Inflammatory macrophage (primary cell): Measurements from ENCODE around the gene PLCB1.

ENCODE experiments used
- DNase-seq, 2 donors: peaks; one replicate each; pipeline ENCODE4 v3.0.0-alpha.2; 2020 to 2022

Gene PLCB1

DNA sequence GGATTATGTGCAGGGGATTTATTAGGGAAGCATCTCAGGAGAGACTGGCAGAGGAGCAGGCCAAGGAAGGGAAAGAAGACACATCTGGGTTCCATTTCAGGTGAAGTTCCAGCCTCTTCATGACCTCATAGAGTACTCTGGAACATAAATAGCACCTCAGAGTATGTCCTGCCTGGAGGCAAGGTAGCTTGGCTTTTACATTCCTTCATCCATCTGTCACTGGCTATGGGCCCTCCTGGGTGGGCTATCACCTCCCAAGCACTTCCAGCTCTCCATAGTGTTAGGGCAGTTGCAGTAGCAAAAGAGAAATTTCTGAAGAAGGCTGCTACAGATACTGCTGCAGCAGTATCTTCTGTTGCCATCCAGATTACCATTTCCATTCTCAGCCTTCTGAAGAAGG lies 116.0 kb downstream of the PLCB1 start:
- no peak for DNase-seq

DNA sequence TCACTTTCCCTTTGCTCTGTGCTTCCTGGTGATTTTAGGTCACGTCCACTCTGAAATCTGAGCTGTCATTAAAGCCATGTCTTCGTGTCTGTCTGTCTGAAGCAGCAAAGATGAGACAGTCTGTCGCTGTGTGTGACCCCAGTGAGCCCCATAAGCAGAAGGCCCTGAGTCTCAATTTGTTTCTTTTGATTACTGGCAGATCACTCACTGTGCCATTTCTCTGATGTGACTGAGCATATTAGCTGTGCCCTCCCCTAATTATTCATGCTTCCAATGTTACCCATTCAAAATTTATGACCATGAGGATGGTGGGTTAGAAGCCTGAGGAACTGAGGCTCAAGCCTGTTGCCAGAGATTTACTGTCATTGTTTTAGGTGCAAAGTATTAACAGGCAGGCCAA lies 117.6 kb downstream of the PLCB1 start:
- no peak for DNase-seq

DNA sequence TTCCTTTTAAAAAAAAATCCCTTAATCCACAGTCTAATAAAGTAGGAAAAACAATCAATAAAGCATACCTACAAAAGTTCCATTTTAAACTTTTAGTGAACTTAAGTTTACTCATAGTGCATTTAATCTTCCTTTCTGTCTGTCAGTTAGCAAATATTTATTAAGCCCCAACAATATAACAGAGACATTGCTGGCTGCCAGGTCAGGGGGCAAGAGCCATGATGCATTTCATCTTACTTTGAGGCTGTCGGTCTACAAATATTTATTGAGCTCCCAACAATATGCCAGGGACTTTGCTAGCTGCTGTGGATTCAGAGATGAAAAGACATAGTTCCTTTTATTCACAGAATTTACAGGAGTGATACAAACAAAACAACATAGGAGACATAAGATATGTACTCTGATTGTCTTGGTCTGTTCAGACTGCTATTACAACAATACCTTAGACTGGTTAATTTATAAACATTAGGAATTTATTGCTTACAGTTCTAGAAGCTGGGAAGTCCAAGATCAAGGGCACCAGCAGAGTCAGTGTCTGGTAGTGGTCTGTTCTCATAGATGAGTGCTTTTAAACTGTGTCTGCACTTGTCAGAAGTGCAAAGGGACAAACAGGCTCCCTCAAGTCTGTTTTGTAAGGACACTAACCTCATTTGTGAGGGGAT lies 118.6 kb downstream of the PLCB1 start:
- DNase-seq, result no peak

DNA sequence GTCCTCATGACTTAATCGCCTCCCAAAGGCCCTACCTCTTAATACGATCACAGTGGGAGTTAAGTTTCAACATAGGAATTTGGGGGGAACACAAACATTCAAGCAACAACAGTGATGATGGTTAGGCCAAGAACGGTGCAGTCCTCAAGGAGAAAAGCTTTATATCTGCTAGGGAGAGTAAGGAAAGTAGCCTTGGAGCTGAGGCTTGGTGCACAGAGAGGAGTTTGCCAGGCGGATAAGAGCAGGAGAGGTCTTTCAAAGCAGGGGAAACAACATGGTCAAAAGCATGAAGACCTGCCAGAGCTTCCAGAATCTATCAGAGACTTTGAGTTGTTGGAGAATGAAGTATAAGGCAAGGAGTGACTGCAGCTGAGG lies 119.1 kb downstream of the PLCB1 start:
- no peak for DNase-seq

DNA sequence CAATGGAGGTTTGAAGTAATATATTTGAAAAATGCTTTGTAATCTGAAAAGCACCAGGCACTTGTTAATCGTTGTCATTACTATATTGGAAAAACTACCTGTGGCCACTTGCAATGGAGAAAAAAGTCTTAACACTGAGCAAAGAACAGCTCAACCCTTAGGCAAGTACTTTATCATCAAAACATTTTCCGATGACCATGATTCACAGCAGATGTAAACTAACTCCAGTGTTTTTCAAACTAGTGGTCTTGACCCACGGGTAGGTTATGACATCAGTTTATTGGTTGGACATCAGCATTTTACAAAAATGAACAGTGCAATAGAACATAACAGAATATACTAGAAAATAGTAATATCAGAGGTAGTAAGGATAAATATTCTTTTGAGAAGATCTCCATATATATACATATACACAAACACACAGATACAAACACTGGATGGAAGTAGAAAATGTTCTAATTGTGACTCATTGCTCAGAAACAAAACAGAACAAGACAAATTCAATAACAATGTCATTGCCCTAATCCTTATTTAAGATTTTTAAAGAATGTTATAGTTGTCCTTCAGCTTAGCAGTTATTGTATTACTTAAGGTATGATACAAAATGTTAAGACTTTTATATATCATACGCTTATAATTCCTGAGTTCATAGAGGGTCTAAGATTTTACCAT lies 123.0 kb downstream of the PLCB1 start:
- DNase-seq, result no peak

DNA sequence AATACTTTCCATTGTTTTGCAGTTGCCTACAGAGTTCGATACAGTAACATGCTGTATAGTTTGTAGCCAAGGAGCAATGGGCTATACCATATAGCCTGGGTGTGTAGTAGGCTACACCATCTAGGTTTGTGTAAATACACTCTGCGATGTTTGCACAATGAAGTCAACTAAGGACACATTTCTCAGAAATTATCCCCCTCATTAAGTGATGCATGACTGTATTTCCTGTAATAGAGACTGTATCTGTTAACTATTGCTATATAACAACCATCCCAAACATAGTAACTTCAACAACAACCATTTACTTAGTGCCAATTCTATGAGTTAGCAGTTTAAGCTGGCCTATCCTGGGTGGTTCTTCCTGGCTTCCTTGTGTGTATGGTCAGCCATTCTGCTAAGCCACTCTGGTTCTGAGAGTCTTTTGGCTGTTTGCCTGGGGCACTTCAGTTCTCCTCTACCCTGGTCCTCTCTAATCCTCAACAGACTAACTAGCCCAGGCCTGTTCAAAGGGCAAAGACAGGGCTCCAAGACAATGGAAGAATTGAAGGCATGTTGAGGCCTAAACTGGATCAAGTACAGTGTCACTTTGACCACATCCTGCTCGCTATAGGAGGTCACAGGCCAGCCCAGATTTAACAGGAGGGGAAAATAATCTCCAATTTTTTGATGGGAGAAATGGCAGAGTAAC lies 124.0 kb downstream of the PLCB1 start:
- DNase-seq, result no peak

DNA sequence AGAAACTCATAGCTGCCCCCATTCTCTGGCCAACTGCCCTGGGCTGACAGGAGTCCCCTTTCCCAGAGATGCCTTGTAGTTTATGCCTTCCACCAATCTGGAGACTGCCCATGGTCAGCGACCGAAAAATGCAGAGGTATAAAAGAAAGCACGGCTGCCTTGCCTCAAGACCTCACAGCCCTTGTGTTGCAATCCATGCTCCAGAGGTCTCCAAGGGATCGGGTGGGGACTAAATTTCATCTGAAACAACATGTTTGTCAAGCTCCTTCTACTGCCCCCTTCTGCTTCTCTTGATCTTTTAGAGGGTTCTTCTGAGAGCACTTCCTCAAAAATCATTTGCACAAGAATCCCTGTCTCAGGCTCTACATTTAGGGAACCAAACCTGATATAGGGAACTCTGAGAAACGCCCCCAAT lies 128.8 kb downstream of the PLCB1 start:
- DNase-seq, result peak; percentile 74 to 90

DNA sequence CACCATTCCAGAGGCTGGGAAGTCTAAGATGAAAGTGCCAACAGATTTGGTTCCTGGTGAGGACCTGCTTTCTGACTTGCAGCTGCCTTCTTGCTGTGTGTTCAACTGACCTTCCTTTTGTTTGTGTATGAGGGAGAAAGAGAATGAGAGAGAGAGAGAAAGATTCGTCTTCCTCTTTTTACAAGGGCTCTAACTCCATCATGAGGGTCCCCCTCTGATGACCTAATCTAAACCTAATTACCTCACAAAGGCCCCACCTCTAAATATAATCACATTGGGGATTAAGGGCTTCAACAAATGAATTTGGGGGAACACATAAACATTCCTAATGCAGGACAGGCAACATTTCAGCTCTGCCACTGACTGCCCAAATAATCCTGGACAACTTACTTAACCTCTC lies 130.7 kb downstream of the PLCB1 start:
- no peak for DNase-seq

DNA sequence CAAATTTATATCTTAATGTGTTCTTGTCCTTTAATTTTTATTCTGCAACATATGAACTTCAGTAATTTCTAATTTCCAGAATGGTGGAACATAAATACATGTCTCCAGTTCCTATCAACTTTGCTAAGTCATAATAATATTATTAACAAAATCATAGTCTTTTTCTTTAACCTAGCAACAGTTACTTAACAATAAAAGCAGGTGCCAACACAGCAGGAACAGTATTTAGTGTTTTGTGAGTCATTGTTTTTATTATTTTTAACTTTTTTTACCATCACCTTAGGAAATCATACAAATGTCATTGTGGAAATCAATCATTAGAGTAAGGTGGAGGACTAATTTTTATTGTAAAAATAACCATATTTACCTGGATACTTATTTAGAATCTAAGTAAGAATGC lies 133.5 kb downstream of the PLCB1 start:
- DNase-seq, result no peak

DNA sequence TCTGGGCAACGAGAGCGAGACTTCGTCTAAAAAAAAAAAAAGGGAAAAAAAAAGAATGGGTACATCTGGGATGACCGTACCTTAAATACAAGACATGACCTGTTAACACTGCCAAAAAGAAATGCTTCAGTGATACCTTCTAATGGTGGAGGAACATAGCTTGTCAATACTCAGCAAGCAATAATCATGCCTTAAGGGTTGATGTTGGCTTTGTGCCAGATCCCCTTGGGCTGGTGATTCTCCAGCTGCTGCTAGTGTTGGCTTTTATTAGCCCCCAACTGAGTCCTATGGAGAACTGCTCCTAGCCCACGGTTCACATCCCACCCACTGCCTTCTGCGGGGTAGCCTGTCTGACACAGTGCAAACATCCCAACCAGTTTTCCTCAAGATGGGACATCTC lies 134.9 kb downstream of the PLCB1 start:
- DNase-seq, result no peak

DNA sequence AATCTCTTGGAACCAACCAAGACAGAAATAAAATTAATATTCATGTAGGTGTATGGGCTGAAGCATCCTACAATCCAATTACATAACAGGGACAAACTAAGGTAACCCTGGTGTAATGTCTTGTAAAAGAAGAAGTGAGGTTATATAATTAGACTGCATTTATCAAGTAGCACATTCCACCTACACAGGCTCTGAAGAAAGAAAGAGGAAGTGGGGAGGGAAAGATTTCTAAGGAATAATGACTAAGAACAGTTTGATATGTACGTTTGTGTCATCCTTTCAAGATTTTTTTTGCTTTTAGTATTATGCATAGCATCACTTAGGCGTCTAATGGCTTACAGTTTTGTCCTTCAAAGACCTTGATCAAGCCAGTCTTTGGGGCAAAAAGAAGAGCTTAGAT lies 139.7 kb downstream of the PLCB1 start:
- peak; percentile 76 to 89 for DNase-seq

DNA sequence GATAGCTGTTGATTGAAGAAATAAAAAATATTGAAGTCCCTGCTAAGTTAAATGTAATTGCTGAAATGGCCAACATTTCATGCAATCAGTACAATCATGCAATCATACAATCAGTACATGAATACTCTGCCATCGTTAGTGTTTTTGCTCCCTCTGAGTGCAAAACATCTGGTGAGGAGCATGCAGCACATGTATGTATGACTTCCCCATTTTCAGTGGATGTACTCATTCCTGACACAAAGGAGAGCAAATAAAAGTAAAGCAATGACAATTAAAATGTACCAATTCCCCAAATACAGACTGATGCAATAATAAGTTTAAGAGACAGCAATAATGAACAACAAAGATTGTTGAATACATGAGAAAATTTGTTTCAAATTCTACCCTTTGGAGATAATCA lies 140.7 kb downstream of the PLCB1 start:
- peak; percentile 53 to 54 for DNase-seq

DNA sequence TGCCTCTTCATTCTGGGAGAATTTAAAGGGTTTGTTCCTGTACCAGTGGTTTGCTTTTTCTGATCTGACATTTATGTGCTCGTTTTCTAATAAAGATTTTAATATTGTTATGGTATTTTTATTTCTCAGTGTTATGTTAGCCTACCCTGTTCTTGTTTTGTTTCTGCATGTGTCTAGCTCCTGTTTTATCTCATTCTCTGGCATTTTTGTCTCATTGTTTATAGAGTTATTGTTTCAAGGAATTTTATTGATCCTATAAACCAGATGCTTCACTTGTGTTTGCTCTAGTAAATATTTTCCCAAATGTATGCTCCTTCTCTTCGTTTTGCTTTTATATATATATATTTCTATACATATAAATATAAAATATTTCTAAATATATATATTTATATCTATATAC lies 152.8 kb downstream of the PLCB1 start:
- no peak for DNase-seq

DNA sequence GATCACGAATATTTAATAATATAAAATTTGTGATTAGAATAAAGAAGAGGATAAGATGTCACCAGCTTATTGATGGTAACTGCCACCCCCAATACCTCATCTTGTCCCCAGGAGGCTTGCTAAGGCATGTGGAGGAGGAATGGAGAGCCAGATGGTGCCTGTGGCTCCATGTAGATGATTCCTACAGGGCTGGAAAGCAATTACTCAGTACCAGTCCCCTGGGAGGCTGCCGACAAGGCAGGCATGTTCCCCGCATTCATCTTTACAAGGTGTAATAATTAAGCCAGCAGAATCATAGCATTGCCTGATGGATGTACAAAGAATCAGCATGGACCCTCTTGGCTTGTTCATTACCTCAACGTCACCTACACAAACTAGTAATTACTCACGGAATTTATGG lies 155.3 kb downstream of the PLCB1 start:
- no peak for DNase-seq

DNA sequence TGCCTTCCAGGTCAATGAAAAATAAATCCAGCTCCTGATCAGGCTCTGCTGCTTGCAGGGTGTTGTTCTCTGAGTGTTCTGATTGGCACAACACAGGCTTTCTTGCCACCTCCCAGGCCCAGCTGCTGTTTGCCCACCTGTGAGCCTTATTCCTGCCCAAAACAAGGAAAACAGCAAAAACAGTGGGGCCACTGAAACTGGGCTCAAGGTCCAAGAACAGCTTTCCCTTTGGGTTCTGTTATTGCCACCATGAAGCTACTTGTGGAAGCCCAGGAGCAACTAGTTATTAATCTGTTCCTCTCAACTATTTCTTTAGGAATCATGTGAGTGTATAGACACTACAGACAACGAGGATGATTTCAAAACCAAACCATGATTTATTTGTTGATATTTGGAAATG lies 159.1 kb downstream of the PLCB1 start:
- DNase-seq, result no peak

DNA sequence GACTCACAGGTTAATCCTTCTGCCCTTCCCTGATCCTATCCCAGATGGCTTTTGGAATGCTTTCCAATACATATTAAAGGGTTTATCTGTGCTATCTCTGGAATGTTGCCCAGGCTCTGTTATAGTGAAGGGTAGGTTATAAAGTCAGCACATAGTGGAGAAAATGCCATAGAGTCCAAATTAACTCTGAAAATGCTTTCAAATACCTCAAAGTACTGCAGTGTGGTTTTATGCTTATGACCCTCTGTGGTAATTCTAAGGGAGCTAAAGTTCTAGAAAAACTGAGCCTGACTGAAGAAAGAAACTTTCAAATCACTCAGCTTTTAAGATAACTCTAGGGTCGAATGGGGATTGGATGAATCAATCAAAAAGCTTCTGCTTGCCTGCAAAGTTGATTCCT lies 159.8 kb downstream of the PLCB1 start:
- no peak for DNase-seq

DNA sequence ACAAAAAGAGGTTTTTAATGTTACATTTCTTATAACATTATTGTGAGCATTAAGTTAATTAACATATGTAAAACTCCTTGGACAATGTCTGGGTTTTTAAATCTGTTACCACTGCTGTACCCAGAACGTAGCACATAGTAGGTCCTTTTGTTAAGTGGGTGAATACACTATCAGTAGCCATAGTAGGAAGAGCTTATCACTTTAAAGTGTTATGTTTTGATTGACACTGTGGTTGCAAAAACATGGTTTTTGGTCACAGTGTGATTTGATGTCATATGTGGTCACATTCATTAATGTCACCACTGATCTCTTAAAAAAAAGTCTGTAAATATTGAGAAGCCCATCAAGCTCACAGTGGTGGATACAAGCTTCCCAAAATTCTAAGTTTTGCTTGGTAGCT lies 160.7 kb downstream of the PLCB1 start:
- no peak for DNase-seq

DNA sequence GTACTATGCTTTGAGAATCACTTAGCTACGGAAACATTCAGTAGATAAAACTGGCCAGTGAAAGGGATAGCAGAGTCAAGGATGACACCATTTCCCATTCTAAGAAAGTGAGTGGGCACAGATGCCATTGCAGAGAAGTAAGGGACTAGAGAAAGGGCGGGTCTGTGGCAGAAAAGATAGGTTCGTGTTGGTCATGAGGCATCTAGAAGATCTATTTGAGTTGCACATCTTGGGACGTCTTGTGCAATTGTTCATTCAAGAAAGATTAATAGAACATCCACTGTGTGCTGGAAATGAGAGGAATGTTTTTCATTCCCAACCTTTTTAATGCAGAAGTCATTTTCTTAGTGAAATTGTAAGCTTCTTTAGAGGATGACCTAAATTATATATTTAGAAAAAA lies 161.7 kb downstream of the PLCB1 start:
- peak; percentile 67 for DNase-seq

DNA sequence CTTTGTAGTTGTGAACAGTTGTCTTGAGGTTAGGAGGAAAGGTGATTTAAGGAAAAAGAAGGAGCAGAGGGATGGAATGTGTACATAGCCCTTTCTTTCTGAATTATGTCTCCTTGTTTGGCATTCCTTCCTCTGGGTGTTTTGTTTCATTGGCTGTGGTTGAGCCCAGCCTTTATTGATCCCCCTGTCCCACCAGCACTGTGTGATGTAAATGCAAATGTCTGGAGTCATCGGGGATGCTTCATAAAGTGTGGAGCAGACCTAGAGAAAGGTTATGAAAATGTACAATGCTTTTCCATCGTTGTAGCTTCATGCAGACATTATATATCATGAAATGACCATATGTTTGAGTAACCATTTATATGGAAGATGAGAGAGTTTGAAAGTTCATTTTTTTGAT lies 164.5 kb downstream of the PLCB1 start:
- DNase-seq, result no peak

DNA sequence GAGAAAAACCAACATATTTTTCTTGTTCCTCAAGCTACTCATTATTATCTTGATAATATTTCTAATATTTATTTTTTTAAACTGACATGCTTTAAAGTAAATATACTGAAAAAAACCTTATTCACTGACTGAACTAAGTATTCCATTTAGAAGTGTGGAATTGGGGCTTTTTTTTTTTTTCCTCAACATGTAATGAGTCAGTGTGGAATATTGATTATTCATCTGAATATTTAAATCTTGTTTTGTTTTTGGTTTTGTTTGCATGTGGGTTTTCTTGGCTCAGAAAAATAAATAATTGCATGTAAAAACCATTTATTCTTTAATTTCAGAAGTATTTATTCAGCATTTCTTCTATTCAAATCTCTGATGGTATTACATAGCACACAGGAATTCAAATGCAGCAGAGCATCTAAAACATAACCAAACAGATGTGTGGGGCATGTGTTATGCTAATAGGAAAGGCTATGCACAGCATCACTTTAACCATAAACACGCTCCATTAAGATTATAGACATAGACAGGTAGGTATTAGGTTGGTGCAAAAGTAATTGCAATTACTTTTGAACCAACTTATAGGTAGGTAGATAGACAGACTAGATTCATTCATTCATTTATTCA lies 166.5 kb downstream of the PLCB1 start:
- no peak for DNase-seq

DNA sequence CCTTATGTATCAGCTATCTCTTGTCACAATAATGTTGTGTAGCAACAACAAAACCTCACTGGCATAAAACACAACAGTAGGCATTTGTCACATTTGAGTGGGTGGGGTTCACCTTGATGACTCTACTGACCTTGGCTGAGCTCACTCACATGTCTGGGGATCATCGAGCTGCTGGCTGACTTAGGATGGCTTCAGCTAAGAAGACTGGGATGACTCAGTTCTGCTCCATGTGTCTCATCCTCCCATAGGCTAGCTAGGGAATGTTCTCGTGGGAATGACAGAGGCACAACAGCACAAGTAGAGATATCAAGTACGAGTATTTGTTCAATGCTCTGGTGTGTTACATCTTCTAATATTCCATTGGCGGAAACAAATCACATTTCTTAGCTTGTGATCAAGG lies 167.9 kb downstream of the PLCB1 start:
- DNase-seq, result no peak

DNA sequence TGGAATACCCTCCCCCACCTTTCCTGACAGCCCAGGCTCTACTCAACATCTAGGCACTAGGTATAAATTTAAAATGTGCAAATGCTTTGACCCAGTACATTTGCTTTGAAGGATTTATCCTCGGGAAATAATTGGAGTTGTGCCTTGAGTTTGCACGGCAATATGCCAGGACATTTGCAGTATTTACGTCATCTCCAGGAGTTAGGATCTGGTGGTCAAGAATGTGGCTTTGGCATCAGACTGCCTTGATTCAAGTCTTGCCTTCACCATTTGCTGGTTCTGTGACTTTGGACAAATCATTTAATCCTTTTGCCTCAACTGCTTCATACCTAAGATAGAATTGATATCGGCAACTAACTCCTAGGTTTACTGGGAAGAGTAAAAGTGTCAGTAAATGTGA lies 169.6 kb downstream of the PLCB1 start:
- DNase-seq, result no peak

DNA sequence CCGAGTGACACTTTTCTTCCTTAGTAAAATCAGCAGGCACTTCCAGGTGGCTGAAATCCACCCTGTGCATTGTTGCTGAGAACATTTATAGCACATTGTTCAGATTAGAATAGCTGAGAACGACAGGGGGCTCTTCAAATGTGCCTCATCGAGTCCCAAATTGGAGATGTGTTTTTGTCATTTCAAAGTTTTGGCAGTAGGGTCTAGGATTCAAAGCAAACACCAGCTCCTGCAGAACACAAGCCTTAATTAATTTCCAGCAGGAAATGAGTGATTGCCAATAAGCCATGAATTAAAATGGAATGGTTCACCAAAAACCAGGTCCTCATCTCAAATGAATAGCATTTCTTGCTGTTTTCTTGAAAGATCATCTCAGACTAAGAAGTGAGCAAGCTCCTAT lies 171.6 kb downstream of the PLCB1 start:
- DNase-seq, result no peak
